BE2C (cell line): ENCODE data around the gene NKX6-1.

Experiments used
- DNase-seq: peaks from one replicate; pipeline ENCODE4 v3.0.0-alpha.2; 2020
- H3K27me3 ChIP-seq: fragments of 250-450 bp; sonication (Bioruptor Pico); 2 replicates; pipeline ENCODE4 v1.5.1; 2020; ENCODE audit warnings: mild to moderate bottlenecking
- H3K36me3 ChIP-seq: fragments of 250-450 bp; sonication (Bioruptor Pico); 2 replicates; pipeline ENCODE4 v1.5.1; 2020; ENCODE audit warnings: mild to moderate bottlenecking
- H3K4me1 ChIP-seq: fragments of 250-450 bp; sonication (Bioruptor Pico); 2 replicates; pipeline ENCODE4 v1.5.1; 2020
- H3K4me3 ChIP-seq: 2 replicates; pipeline ENCODE4 v1.5.1; 2011; ENCODE audit warnings: low read depth, low read length
- H3K9me3 ChIP-seq: fragments of 250-450 bp; sonication (Bioruptor Pico); 2 replicates; pipeline ENCODE4 v1.5.1; 2020
- CTCF ChIP-seq: IDR thresholded peaks from 2 replicates; pipeline ENCODE4 v1.5.1; 2012; ENCODE audit warnings: mild to moderate bottlenecking, low read depth, low read length

Gene NKX6-1

GRCh38 chr4:84502333-84502954 lies 3.4 kb upstream of the NKX6-1 start:
- H3K36me3 ChIP-seq = peaks cover 2% of the 10 kb centered on the region; the same call in 1 of the 2 replicates
- H3K4me3 ChIP-seq = no peak overlapping the region
- H3K4me1 ChIP-seq = peaks cover 4% of the 10 kb centered on the region; the same call in 1 of the 2 replicates
- H3K9me3 ChIP-seq = no peaks in the 10 kb centered on the region
- DNase-seq = no peak
- no peak for TF ChIP-seq CTCF
- H3K27me3 ChIP-seq = no peaks in the 10 kb centered on the region

DNA sequence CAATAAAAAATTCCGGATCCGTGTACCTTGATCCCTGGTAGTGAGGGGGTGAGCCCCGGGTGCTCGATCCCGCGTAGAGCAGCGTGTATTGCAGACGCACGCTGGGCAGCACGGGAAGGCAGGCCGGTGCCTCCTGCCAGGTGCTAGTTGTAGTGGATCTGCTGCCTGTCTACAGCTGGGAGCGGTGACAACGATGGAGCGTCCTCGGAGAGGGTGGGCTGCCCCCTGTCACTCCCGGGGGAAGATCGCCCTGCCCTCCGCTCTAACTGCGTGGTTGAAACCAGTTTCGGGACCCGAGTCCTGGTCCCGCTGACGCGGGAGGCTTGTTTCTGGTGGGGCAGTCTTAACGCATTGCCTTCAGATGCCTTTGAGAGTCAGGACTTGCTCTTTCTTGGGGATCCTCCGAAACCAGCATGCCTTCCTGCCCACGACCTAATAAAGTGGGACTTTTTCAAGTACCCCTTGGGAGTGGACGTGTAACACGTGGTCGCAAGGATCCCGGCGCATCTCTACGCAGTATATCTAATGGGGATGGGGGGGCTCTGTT lies 2.7 kb upstream of the NKX6-1 start:
- Histone ChIP-seq H3K4me3 (no peak overlapping the region), H3K27me3 (no peaks in the 10 kb centered on the region), H3K9me3 (no peaks in the 10 kb centered on the region), H3K4me1 (peaks cover 4% of the 10 kb centered on the region; the same call in 1 of the 2 replicates), H3K36me3 (peaks cover 9% of the 10 kb centered on the region; the same call in 1 of the 2 replicates)
- TF ChIP-seq CTCF = no peak
- DNase-seq = no peak

DNA sequence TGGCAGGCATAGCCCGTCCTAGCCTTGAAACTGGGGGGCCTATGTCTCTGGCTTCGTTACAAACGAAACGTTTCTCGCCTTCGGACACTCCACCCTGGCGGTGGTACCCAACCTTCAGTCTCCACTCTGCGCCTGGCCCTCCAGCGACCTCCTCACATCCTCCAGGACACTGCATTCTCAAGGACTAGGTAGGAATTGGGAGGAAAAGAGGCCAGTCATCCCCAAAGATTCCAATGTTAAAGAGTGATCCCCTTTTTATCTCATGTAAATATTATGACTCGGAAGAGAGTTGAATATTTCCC lies 2.1 kb upstream of the NKX6-1 start:
- DNase-seq = no peak
- no peak for TF ChIP-seq CTCF
- H3K9me3 ChIP-seq = no peaks in the 10 kb centered on the region
- H3K36me3 ChIP-seq = peaks cover 13% of the 10 kb centered on the region; the same call in 1 of the 2 replicates
- no peak overlapping the region for H3K4me3 ChIP-seq
- peaks cover 4% of the 10 kb centered on the region; the same call in 1 of the 2 replicates for H3K4me1 ChIP-seq
- H3K27me3 ChIP-seq = no peaks in the 10 kb centered on the region

DNA sequence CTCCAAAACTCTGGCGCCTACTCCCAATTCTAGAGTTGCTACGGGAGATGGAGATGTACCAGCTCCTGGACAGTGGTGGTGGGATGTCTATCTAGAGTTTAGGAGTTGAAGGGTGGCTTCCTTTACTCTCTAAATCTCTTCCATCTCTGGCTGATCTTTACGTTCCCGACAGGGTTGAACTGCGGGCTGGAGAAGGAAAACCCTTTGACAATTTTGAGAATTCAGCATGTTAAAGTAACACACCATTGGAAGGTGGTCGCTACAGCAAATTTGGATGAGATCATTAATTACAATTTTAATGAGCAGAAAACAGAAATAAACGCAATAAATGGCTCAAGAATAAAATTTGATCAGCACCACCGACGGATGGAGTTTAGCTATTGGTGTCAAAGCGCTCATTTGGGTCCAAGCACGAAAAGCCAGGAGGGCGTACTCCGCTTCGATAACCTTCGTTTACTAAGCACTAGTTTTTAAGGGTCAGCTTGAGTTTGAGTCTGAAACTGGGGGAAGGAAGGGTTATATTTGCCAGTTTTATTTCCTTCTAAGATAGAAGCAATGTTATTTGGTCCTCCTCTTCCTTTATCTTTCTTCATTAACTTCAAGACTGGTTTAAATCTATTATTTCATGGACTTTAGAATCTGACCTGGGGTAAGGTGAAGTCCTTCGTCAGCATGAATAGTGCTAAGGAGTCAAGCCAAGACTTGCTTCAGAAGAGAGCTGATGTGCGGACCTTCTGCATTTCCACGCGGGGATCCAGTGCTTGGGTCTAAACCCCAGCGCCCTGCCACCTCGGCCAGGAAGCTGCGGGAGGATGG lies 1.5 kb upstream of the NKX6-1 start:
- peaks cover 4% of the 10 kb centered on the region; the same call in 1 of the 2 replicates for H3K4me1 ChIP-seq
- peaks cover 17% of the 10 kb centered on the region for H3K36me3 ChIP-seq
- no peaks in the 10 kb centered on the region for H3K9me3 ChIP-seq
- TF ChIP-seq CTCF = no peak
- H3K4me3 ChIP-seq = peak overlapping the region; percentile 98
- H3K27me3 ChIP-seq = no peaks in the 10 kb centered on the region
- DNase-seq = no peak

DNA sequence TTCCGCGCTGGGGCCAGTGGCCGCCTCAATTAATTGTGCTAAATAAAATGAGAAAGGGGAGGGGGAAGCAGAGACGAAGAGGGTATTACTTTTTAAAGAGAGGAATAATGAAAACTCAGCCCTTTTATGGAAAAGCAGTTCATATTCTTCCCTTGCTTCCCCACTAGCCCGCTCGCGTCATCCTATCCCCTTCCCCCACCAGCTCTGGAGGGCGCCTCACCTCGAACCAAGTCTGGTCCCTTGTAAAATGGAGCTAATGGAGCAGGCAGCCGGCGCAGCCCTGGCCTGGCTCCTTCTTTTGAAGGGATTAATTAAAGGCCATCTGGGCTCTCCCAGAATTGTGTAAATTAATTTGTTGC lies 511 bp upstream of the NKX6-1 start:
- Histone ChIP-seq H3K27me3 (no peaks in the 10 kb centered on the region), H3K36me3 (peaks cover 26% of the 10 kb centered on the region), H3K4me1 (peaks cover 4% of the 10 kb centered on the region; the same call in 1 of the 2 replicates), H3K4me3 (peak overlapping the region; percentile 98), H3K9me3 (no peaks in the 10 kb centered on the region)
- DNase-seq = no peak
- TF ChIP-seq CTCF = no peak
